OCI-LY1 (cell line): ENCODE data around the gene KIAA0319L.
A peak's percentile ranks its signal among the peaks of the same experiment; 100 is the strongest.

ENCODE experiments used
- H2AFZ ChIP-seq: fragments of 200-600 bp; sonication (generic), shearing (Covaris generic); 2 replicates; pipeline ENCODE4 v1.6.0; 2014; ENCODE audit warnings: antibody characterized with exemption, mild to moderate bottlenecking, low read length
- H3F3A ChIP-seq: fragments of 200-600 bp; sonication (generic), shearing (Covaris generic); 2 replicates; pipeline ENCODE4 v1.6.0; 2014; ENCODE audit warnings: mild to moderate bottlenecking, antibody characterized with exemption, low read length, moderate library complexity; ENCODE audit not compliant: insufficient read depth
- H3K27ac ChIP-seq: fragments of 200-600 bp; sonication (generic); 2 replicates; pipeline ENCODE4 v1.5.1; 2014; ENCODE audit warnings: low read length, mixed run types, mild to moderate bottlenecking, low read depth; ENCODE audit not compliant: poor library complexity, severe bottlenecking
- H3K27me3 ChIP-seq: fragments of 200-600 bp; sonication (generic); 2 replicates; pipeline ENCODE4 v1.6.0; 2014; ENCODE audit warnings: antibody characterized with exemption, mild to moderate bottlenecking, low read length, moderate library complexity; ENCODE audit not compliant: insufficient read depth
- H3K36me3 ChIP-seq: fragments of 200-600 bp; sonication (generic); 2 replicates; pipeline ENCODE4 v1.6.1; 2014; ENCODE audit warnings: mild to moderate bottlenecking, antibody characterized with exemption, low read length, moderate library complexity, mixed read lengths; ENCODE audit not compliant: insufficient read depth
- H3K4me1 ChIP-seq: fragments of 200-600 bp; sonication (generic); 2 replicates; pipeline ENCODE4 v1.5.1; 2014; ENCODE audit warnings: mild to moderate bottlenecking, low read length, moderate library complexity; ENCODE audit not compliant: insufficient read depth, severe bottlenecking
- H3K4me2 ChIP-seq: fragments of 200-600 bp; sonication (generic), shearing (Covaris generic); 2 replicates; pipeline ENCODE4 v1.6.1; 2014; ENCODE audit warnings: low read length
- H3K4me3 ChIP-seq: fragments of 200-600 bp; sonication (generic); 2 replicates; pipeline ENCODE4 v1.5.1; 2014; ENCODE audit warnings: low read length, low read depth, mild to moderate bottlenecking, mixed read lengths; ENCODE audit not compliant: poor library complexity, severe bottlenecking
- H3K79me2 ChIP-seq: fragments of 200-600 bp; shearing (Covaris generic); 2 replicates; pipeline ENCODE4 v1.6.1; 2016; ENCODE audit warnings: mixed run types, low read length, mixed read lengths; ENCODE audit not compliant: insufficient read depth
- H3K9ac ChIP-seq: fragments of 200-600 bp; sonication (generic), shearing (Covaris generic); 2 replicates; pipeline ENCODE4 v1.6.1; 2014; ENCODE audit warnings: mild to moderate bottlenecking, low read length, mixed read lengths
- H3K9me2 ChIP-seq: fragments of 200-600 bp; sonication (generic), shearing (Covaris generic); 2 replicates; pipeline ENCODE4 v1.6.1; 2014; ENCODE audit warnings: low read depth, mild to moderate bottlenecking, low read length, mixed read lengths
- H3K9me3 ChIP-seq: fragments of 200-600 bp; shearing (Covaris generic); 2 replicates; pipeline ENCODE4 v1.6.1; 2014; ENCODE audit warnings: low read length, mixed read lengths
- H4K20me1 ChIP-seq: fragments of 200-600 bp; sonication (generic), shearing (Covaris generic); 2 replicates; pipeline ENCODE4 v1.6.0; 2016; ENCODE audit warnings: mild to moderate bottlenecking, low read length; ENCODE audit not compliant: insufficient read depth
- EZH2 ChIP-seq: fragments of 200-600 bp; sonication (generic), shearing (Covaris generic); IDR thresholded peaks from 2 replicates; pipeline ENCODE4 v1.8.0; 2017; ENCODE audit warnings: borderline replicate concordance, mixed run types, mild to moderate bottlenecking, antibody characterized with exemption, low read length, moderate library complexity, mixed read lengths
- TF ChIP-seq, protein P1 (sequence below): fragments of 200-600 bp; sonication (generic), shearing (Covaris generic); IDR thresholded peaks from 2 replicates; pipeline ENCODE4 v1.5.1; 2017; ENCODE audit warnings: mild to moderate bottlenecking, antibody characterized with exemption, low read length, moderate library complexity, mixed read lengths

KIAA0319L gene

GRCh38 chr1:35451125-35451528 is 106.1 kb downstream of the KIAA0319L start:
- Histone ChIP-seq H3K4me1 (peaks cover 11% of the 10 kb centered on the region), H4K20me1 (no peaks in the 10 kb centered on the region), H3K27ac (peak overlapping the region; percentile 54), H3F3A (no peaks in the 10 kb centered on the region), H3K9me2 (no peaks in the 10 kb centered on the region), H3K79me2 (no peaks in the 10 kb centered on the region), H2AFZ (no peak overlapping the region), H3K4me2 (no peak overlapping the region), H3K9me3 (no peaks in the 10 kb centered on the region), H3K27me3 (no peaks in the 10 kb centered on the region), H3K4me3 (no peak overlapping the region), H3K36me3 (peaks cover 31% of the 10 kb centered on the region; the same call in 1 of the 2 replicates), H3K9ac (no peak overlapping the region)
- TF ChIP-seq, protein P1, sequence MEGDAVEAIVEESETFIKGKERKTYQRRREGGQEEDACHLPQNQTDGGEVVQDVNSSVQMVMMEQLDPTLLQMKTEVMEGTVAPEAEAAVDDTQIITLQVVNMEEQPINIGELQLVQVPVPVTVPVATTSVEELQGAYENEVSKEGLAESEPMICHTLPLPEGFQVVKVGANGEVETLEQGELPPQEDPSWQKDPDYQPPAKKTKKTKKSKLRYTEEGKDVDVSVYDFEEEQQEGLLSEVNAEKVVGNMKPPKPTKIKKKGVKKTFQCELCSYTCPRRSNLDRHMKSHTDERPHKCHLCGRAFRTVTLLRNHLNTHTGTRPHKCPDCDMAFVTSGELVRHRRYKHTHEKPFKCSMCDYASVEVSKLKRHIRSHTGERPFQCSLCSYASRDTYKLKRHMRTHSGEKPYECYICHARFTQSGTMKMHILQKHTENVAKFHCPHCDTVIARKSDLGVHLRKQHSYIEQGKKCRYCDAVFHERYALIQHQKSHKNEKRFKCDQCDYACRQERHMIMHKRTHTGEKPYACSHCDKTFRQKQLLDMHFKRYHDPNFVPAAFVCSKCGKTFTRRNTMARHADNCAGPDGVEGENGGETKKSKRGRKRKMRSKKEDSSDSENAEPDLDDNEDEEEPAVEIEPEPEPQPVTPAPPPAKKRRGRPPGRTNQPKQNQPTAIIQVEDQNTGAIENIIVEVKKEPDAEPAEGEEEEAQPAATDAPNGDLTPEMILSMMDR: peak; percentile 93
- TF ChIP-seq EZH2: no peak

DNA sequence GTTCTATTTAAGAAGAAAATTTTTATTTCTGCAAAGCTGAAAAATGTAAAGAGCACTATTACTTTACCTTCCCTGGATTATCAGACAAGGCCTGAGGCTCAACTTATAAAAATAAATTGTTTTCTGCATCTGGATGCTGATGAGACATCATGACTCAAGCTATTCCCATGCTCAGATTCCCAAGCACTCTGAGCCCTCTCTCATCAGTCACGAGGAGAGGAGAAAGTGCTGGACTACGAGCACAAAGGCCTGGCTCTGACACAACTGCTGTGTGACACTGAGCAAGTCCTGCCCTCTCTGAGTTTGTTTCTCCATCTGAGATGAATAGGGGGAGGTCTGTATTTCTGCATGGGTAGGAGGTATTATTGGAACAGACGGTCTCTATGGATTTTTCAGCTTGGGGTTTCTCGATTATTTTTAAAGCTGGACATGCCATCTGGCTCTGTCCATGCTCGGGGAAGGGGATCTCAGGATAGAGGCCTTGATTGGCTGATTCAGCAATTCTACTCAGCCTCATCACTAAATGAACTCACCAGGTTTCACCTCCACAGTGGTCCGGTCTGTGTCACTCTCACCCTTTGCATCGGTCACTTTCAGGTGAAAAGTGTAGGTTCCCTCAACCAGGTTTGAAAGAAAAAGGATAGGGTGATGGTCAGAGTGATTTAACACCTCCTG is 107.7 kb downstream of the KIAA0319L start:
- Histone ChIP-seq H3K4me2 (no peak overlapping the region), H3K79me2 (no peaks in the 10 kb centered on the region), H2AFZ (no peak overlapping the region), H3K27me3 (no peaks in the 10 kb centered on the region), H3F3A (no peaks in the 10 kb centered on the region), H3K9me2 (no peaks in the 10 kb centered on the region), H3K9me3 (no peaks in the 10 kb centered on the region), H3K4me3 (no peak overlapping the region), H4K20me1 (no peaks in the 10 kb centered on the region), H3K27ac (no peak overlapping the region), H3K4me1 (peaks cover 11% of the 10 kb centered on the region), H3K9ac (no peak overlapping the region), H3K36me3 (peaks cover 31% of the 10 kb centered on the region; the same call in 1 of the 2 replicates)
- TF ChIP-seq EZH2: no peak
- TF ChIP-seq, protein P1: no peak

- TF ChIP-seq, protein P1: no peak
- no peak for TF ChIP-seq EZH2
- Histone ChIP-seq H3K27me3 (no peaks in the 10 kb centered on the region), H3F3A (no peaks in the 10 kb centered on the region), H2AFZ (no peak overlapping the region), H3K79me2 (no peaks in the 10 kb centered on the region), H4K20me1 (no peaks in the 10 kb centered on the region), H3K4me3 (no peak overlapping the region), H3K9ac (no peak overlapping the region), H3K4me2 (no peak overlapping the region), H3K36me3 (peaks cover 31% of the 10 kb centered on the region; the same call in 1 of the 2 replicates), H3K4me1 (peaks cover 11% of the 10 kb centered on the region), H3K27ac (no peak overlapping the region), H3K9me3 (no peaks in the 10 kb centered on the region), H3K9me2 (no peaks in the 10 kb centered on the region)
Observed at GRCh38 chr1:35448344-35448801, 108.8 kb downstream of the KIAA0319L start.
